Measurements from ENCODE around the gene INHBE.

- TF ChIP-seq CTCF (IDR thresholded peaks at IDR 0.05; ENCODE audit: borderline replicate concordance, extremely low read depth, low read length, poor library complexity, severe bottlenecking) (no peak), EZH2 (IDR thresholded peaks at IDR 0.05; ENCODE audit: borderline replicate concordance, low read depth, low read length, severe bottlenecking) (no peak)
Observed at GRCh38 chr12:57467915-57468314, 12.8 kb downstream of the INHBE start.
